D721Med (cell line): Measurements from ENCODE around the gene PRTFDC1.

Source experiments
- DNase-seq: peaks from one replicate; pipeline ENCODE4 v3.0.0; 2011; ENCODE audit warnings: low spot score; ENCODE audit not compliant: insufficient read length
- FAIRE-seq: peaks from 2 replicates; lab custom pipeline; 2011; peaks lifted over from hg19 to GRCh38; lab: Jason Lieb, UNC
- TF ChIP-seq, protein P1 (sequence below): IDR thresholded peaks from 2 replicates; pipeline ENCODE4 v1.5.1; 2012; ENCODE audit warnings: mild to moderate bottlenecking, control low read depth; ENCODE audit not compliant: insufficient read depth; ENCODE audit errors: missing control alignments

PRTFDC1 gene, protein sequence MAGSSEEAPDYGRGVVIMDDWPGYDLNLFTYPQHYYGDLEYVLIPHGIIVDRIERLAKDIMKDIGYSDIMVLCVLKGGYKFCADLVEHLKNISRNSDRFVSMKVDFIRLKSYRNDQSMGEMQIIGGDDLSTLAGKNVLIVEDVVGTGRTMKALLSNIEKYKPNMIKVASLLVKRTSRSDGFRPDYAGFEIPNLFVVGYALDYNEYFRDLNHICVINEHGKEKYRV

DNA sequence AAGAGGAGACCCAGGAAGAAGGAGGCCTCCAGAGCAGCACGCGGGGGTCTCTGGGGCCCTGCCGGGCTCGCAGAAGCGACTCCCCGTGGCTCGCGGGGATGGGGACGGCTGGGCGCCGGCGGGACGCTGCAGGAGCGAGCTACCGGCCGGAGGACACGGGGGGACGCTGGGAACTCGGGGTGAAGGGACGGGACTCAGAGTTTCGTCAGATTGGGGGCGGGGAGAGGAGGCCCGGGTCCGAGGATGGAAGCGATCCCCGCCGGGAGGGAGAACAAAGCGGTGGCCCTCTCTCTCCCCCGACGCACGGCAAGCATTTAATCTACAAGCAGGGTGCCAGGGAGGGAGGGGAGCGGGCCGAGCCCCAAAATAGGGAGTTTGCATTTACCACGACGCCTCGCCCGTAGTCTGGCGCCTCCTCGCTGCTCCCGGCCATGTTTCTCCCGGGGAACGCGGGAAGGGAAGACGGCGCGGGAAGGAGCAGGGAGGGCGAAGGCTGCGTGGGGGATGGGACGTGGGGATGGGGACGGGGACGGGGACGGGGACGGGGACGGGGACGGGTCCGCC is at the start of gene PRTFDC1:
Gene PRTFDC1 (minus strand): TSS at position 464 of the 564 bp plus-strand sequence. CDS start 31 bp downstream, at position 433.
- TF ChIP-seq, protein P1, sequence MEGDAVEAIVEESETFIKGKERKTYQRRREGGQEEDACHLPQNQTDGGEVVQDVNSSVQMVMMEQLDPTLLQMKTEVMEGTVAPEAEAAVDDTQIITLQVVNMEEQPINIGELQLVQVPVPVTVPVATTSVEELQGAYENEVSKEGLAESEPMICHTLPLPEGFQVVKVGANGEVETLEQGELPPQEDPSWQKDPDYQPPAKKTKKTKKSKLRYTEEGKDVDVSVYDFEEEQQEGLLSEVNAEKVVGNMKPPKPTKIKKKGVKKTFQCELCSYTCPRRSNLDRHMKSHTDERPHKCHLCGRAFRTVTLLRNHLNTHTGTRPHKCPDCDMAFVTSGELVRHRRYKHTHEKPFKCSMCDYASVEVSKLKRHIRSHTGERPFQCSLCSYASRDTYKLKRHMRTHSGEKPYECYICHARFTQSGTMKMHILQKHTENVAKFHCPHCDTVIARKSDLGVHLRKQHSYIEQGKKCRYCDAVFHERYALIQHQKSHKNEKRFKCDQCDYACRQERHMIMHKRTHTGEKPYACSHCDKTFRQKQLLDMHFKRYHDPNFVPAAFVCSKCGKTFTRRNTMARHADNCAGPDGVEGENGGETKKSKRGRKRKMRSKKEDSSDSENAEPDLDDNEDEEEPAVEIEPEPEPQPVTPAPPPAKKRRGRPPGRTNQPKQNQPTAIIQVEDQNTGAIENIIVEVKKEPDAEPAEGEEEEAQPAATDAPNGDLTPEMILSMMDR: no peak
- FAIRE-seq (no peak), DNase-seq (no peak)

DNA sequence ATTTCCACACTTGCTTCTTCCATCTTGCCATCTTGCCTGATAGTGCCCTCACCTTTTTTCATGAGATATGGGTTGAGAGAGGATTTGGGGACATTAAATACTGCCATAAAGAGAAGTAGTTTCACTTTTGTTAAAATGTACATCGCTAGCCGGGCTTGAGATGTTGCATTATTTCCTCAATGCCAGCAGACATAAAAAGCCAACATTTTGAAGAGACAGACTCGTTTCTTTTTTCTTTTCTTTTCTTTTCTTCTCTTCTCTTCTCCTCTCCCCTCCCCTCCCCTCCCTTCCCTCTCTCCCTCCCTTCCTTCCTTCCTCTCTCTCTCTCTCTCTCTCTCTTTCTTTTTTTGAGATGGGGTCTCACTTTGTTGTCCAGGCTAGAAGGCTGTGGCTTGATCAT is 45.6 kb upstream of the PRTFDC1 start:
- TF ChIP-seq, protein P1: no peak
- FAIRE-seq: no peak
- DNase-seq: no peak

DNA sequence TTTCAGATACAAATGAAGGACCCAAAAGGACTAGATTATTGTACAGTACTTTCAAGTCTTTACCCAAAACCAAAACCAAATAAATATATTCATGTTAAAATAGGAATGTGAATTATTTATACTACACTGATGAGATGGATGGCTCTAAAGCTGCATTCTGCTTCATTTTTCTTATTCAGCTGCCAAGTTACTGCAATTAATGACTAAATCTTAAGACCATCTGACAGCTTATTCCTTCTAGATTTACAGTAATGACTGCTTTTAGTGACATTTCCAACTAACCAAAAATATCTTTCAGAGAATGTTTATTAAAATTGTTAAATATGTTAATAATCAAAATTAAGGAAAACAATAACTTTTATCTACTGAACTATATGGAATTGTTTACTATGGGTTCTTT is 42.7 kb upstream of the PRTFDC1 start:
- TF ChIP-seq, protein P1: no peak
- no peak for FAIRE-seq
- no peak for DNase-seq

DNA sequence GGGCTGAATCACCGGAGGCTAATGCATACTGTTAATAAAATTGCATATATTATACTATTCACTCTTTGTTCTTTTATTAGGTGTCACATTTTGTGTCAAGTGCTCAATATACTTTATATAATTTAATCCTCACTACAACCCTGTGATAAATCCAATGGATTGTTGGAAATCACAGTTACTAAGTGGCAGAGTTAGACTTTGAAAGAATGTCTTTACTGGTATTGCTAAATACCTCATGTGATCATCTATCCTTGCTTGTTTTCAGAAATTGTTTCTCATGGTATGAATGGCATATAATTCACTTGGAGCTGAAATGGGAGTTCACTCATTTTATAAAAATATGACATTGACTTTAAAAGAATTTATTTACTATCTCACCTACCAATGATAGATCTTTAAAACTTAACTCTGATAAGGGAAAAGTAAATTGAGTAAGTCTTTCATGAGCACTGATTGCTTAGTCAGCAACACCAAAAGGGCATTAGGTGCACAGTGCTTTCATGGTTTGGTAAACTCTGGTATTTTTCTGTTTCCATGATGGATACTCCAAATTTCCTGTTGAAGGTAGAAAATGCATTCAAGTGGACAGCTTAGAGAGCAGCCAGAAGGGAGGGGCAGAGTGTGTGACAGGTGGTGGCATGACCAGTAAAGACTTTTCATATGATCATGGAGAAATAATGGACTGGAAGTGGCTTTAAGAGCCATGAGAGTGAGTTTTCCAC is 41.0 kb upstream of the PRTFDC1 start:
- TF ChIP-seq, protein P1: no peak
- DNase-seq: no peak
- no peak for FAIRE-seq

DNA sequence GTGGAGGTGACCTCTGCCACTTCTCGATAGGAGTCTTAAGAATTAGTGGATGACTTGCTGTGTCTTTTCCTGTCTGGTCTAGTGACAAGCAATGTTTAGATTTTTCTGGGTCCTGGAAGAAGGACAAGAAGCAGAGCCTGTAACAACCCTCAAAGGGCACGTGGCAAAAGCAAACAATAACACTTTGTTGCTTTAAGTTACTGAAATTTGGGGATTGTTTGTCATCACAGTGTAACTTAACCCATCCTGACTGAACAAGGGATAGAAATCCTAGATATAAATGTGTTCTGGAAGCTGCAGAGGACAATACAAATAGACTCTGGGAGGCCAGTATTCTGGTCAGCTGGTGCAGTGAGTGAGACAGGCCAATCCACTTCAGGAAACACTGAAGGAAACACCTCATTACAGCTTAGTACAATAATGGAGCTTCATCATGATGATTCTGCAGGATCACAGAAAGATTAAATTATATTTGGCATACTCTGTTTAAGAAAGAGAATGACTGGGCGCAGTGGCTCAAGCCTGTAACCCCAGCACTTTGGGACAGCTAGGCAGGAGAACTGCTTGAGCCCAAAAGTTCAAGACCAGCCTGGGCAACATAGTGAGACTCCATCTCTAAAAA is 40.2 kb upstream of the PRTFDC1 start:
- DNase-seq (no peak), FAIRE-seq (no peak)
- TF ChIP-seq, protein P1: no peak

DNA sequence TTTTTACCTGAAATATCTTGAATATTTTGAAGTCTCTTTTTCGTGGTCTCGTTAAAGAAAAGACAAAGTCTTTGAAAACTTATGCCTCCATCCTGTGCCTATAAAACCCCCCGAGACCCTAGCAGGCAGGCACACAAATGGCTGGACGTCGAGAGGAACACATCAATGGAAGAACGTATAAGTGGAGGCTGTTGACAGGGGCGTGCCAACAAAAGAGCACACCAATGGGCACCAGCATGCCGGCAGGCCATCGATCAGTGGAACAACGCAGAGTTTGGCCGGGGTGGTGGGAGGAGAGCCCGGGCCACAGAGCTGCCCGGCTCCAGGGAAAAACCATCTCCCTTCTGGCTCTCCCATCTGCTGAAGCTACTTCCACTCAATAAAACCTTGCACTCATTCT is 38.9 kb upstream of the PRTFDC1 start:
- no peak for DNase-seq
- FAIRE-seq: no peak
- TF ChIP-seq, protein P1: no peak
